HG02759 (cell line): Measurements from ENCODE around the gene DIS3L2.

Experiments
- ATAC-seq: cut with Tn5 transposase; IDR thresholded peaks from one replicate; pipeline ENCODE4 v1.9.1; 2021; ENCODE audit warnings: mild to moderate bottlenecking, moderate library complexity; ENCODE audit not compliant: unreplicated experiment

Gene DIS3L2

DNA sequence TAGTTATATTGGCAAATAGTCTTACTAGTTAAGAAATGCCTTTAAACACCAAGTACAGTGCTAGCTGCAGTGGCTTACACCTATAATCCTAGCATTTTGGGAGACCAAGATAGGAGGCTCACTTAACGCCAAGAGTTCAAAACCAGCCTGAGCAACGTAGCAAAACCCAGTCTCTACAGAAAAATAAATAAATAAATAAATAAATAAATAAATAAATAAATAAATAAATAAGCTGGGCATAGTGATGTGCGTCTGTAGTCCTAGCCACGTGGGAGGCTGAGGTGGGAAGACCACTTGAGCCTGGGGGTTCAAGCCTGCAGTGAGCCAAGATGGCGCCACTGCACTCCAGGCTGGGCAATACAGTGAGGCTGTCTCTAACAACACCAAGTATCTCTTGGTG is 258.4 kb downstream of the DIS3L2 start:
- ATAC-seq = no peak

DNA sequence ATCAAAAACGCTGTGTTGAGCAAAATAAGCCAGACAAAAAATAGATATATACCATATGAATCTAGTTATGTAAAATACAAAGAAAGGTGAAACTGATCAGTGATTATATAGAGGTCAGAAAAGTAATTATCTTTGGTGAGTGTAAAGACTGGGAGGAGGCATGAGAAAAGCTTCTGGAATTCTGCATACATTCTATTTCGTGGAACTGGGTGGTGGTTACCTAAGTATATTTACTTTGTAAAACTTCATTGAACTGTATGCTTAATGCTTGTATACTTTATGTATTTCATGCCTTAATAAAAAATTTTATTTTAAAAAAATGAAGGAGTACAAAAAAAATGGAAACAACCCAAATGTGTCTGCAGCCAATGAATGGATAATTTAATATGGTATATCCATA is 263.9 kb downstream of the DIS3L2 start:
- ATAC-seq = no peak

DNA sequence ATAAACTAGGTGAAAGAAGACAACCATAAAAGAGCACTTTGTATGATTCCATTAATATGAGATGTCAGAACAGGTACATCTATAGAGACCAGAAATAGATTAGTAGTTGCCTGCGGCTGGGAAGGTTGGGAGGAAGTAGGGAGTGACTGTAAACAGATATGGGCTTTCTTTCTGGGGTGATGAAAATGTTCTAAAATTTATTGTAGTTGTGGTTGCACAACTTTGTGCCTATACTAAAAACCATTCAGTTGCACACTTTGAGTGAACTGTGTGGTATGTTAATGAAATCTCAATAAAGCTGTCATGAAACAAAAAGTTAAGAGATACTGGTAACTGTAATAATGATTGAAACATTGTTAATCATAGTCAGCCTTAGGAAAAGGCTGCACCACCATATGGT is 264.4 kb downstream of the DIS3L2 start:
- no peak for ATAC-seq

DNA sequence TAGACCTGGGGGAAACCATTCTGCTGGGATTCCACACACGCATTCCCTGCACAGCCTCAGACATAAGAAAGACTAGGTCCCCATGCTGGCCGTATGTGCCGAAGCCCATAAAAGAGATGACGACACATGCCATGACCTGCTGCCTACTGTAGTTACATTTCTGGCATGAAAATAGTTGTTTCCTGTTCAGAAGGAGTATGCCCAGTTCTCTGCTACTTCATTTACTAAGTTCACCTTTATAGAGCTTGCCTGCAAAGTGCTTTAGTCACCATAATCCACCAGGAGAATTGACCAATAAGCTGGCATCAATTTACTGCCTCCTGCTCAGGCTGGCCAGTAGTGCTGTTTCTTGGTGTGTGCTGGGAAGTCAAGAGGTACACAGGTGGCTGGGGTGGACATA is 266.8 kb downstream of the DIS3L2 start:
- no peak for ATAC-seq

DNA sequence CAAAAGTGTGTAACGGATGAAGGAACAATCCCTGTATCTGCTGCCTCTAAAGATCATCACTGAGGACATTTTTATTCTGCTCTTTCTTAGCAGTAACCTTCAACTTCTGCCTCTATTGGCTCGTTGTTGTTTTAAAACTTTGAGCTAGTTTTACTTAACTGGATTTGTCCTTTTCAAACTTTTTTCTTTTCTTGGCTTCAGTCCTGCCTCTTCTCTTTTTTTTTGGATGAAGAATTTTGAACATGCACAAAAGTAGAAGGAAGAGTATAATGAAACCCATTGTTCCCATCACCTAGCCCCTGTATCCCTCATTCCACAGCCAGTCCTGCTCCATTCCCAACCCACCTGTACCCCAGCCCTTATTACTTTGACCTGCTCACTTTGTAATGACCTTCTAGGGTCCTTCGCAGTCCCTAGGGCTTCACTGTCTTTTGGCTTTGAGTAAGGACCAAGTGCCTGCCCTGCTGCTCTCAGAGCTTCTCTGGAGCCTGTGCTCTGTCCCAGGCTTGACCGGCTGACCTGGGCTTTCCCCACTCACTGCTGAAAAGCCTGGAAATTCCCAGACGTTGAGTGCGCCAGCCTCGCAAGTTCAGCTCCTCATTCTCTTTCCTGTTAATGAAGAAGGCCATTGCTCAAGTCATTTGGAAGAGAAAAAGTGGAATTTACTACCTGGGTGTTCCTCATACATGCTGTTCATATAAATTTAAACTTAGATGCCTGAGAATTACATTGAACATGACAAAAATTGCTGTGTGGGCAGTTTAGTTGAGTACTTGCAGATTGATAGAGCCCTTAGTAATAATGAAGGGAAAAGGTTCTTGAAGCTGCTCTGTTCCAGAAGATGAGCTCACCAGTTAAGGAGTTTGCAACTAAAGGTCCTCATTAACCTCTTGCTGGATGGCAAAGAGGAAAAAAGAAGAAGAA is 267.7 kb downstream of the DIS3L2 start:
- ATAC-seq = no peak

DNA sequence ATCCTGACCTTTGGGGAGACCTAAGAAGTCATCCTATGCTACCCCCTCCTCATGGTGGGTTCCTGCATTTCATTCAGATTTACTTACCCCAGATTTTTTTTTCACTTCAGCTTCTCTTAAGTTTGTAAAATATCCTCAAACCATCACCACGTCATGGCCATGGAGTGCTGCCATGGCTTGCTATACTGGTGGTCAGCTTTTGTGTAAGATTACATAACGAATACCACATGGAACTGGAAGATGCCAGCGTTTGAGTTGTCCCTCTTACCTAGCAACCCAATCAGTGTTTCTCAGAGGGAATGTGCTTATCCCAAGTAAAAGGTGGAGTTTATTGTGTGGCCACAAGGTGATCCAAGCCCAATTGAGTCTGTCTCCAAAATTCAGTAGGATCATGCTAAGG is 268.4 kb downstream of the DIS3L2 start:
- ATAC-seq = no peak

DNA sequence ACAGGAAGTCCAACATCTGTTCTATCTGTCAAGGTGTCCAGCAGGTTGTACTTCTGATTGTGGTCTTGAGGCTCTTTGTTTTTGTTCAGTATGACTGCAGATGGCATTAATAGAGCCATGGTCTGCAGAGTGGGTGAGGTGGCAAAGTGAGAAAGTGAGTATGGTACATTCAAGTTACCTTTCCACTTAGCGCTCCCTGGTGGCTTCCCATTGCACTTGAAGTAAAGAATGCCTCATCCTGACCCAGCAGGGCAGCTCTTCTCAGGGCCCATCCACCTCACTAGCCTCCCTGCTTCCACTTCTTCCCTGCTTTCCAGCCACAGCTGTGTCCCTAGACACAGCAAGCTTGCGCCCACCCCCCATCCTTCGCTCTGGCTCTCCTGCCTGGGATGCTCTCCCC is 269.0 kb downstream of the DIS3L2 start:
- no peak for ATAC-seq

DNA sequence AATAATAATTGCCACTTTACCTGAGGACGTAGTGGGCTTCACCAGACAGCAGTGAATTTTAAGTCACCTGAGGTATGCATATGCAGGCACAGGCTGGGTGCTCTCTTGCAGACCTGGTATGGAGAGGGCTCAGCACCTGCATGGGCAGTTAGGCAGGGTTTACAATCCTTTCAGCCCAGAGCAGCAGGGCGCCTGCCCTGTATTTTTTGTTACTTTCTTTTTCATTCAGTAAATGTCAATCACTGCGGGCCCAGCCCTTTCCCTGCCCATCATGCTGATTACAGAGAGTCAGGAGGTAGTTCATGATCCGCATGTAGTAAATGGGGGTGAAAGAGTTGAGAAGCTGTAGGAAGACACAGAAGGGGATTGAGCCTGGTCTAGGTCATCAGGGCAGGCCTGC is 270.0 kb downstream of the DIS3L2 start:
- ATAC-seq = no peak

DNA sequence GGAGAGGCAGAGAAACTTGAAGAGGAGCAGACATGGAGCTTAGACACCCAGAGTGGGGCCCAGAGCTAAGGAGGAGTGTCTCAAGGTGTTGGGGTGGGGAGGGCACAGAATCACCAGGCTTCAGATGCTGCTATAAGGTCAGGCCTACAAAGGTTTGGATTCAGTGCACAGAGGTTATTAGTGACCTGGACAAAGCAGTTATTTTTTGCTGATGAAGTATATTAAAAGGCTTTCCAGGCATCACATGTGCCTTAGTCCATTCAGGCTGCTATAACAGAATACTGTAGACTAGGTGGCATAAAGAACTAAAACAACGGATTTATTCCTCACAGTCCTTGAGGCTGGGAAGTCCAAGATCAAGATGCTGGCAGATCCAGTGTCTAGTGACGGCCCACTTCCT is 271.4 kb downstream of the DIS3L2 start:
- ATAC-seq = no peak

DNA sequence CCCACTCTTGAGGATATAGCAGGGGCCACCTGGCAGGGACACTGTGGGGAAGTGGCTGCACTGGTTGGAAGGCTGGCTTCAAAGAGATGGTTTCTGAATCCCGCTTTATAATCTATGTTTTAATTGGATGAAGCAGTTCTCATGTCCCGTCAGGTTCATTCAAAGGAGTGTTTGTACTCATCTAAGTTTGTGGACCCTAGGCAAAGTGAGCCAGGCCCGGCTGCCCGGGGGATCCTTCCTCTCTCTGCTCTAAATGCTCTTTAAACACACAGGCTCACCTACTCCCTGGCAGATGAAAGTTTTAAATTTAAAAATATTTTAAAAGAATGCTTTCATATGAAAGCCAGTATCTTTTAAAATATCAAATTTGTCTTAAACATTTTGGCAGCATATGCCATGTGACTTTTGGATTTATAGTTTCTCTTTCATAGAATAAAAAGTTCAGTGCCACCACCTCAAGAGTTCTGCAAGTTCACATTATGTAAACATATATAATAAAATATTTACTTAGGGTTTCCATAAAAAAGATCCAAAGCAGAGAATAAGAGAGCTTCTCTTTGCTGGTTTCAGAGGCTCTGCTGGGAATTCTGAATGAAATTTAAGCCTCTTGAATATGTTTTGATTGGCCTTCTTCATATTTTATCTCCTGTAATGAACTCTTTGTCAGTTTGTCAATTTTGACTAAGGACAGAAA is 273.6 kb downstream of the DIS3L2 start:
- ATAC-seq = no peak

DNA sequence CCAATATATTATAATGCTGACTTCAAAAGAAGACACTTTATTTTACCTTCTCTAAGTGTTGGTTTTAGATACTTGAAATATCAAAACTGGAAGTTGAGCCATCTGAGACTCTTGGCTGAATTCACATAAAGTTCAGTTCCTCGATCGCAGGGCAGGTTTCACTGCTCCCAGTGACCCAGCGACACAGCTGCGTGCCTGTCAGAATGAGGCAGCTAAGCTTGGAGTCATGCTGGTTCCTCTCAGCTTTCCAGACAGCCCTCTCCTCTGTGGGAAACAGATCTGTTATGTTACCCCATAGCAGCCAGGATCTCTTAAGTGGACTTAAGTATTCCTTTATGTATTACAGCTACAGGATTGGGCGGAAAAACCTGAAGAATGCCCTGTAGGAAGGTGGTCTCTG is 274.2 kb downstream of the DIS3L2 start:
- no peak for ATAC-seq

DNA sequence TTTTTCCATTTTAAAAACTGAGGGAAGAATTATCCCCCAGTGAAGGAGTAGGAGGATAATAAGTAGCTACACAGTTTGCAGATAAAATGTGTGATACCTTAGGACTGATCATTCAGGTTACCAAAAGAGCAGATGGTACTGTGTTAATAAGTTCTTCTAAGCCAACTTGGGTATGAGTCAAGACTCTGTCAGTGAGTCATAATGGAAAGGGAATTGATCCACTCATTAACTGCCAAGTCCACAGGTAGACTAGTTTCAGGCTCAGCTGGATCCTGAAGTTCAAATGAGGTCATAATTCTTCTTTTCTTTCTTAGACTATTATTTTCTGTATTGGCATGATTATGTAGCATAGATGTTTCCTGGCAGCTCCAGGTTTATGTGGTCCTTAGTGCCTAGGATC is 274.7 kb downstream of the DIS3L2 start:
- peak; percentile 79 for ATAC-seq

DNA sequence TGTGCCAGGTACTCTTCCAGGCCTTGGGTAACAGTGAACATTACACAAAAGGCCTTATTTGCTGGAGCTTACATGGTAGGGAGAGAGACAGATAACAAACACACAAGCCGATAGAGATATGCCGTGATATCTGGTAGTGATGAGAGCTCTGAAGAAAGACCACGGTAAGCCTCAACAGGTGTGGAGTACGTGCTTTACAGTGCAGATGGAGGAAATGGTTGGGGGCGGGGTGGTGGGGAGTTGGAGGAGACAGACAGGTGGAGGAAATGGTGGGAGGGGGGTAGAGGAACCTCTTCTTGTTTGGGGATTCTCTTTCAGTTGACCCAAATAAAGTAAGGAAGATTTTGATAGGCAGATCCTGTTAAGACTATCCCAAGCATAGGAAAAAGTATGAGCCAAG is 276.0 kb downstream of the DIS3L2 start:
- ATAC-seq = no peak

DNA sequence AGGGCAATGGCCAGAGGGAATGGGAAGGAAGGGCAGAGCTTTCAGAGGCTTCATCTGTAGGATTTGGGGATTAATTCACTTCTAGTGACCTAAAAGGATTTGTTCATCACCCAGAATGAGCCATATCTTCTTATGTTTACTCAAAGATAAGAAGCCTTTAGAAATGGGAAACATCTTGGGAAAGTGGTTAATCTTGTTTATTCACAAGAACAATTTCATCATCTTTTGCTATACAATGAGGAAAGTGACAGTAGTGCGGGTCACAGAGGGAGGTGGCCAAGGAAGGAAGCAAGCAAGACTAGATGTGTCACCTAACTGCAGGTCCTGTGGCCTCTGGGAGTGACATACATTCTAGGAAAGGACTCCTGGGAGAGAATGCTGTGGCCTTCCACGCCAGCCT is 276.6 kb downstream of the DIS3L2 start:
- no peak for ATAC-seq

DNA sequence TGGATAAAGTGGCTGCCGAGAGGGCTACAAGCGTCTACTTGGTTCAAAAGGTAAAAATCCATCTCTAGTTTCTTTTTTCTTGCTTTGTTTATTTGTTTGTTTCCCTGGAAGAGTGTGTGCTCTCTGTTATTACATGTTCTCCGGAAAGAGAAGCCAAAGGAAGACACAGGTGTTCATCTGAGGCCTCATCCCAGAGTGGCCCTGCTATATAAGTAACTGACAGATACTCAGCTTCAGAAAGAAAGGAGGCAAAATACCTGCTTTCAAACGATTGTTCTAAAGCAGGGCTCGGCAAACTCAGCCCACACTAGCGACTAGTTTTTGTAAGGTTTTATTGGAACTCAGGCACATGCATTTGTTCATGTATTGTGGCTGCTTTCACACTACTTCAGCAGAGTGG is 277.1 kb downstream of the DIS3L2 start:
- no peak for ATAC-seq

DNA sequence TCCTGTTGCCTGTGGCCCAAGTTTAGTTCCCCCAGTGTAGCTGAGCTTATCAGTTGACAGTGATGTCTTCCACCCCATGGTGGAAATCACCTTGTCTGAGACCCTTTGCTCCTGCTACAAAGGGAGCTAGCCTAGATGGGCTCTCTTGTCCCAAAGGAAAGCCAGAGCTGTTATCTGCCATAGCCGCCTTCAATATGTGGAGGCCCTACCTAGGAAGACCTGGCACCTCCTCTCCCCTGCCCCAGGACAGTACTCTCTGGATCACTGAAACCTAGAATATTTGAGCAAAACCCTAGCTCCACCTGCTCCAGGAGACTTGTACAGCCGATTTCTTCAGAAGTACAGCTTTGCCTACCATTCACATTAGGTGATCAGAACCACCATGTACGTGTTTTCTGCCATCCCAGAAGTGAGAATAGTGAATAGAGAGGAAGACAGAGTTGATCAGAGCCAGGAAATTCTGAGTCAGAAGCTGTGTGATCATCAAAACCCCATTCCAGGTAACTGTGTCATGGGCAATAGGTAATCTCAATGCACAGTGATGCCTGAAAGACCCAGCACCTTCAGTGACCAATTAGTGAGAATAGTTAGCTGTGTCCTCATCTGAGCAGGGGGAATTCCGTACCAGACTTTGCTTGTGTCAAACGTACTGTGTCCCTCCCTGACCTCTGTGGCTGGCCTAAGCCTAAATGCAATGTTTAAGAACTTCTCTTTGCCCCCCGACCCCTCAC is 278.6 kb downstream of the DIS3L2 start:
- ATAC-seq = no peak

DNA sequence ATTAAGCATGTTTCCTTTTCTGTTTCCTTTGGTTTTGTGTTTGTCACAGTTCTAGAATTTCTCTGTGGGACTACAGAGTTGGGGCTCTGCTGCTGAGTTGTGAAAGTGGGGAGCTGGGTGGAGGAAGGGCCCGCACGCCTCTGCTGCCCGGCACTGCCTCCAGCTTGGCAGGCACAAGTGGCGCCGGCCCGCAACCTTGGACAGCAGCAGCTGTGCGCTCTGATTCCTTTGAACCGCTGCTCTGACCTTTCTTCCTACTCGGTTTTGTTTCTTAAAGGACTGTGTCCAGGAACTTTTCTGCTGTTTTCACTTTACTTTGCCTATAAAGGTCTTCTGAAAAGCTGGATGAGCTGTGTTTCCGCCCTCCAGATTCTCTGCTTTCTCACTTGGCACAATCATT is 279.4 kb downstream of the DIS3L2 start:
- ATAC-seq = no peak

DNA sequence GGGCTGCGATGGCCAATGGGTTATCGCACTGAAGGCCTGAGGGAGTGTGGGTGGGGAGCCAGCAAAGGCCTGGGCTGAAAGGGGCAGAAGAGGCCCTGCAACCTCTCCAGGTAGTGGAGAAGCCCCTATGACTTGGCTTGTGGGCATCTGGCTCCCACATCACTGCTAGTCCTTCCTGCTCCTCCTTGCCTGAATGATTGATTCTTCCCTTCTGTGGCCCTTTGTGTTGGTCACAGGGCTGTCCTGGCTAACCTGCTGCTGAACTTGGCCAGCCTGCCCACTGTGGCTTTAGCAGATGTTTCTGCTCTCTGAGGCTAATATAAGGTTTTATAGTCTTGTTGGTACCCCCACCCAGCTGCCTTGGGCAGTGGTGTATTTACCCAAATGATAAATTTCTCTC is 280.8 kb downstream of the DIS3L2 start:
- no peak for ATAC-seq

DNA sequence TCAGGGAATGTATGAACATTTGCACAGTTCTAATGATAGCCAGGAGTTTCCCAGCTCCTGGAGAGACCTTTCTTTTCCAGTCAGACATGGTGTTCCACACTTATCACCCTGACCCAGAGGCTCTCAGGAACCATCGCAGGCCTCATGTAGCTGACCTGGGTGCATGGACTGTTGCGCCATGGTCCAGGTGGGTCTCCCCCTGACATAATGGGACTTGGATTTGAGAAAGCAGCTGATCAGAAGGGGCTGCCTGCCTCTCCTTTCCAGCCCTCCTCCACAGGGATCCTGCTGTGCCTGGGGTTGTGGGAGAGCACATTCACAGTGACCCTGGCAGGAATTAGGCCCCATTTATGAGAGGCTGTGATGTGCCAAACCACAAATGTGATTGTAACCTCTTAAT is 283.6 kb downstream of the DIS3L2 start:
- no peak for ATAC-seq

DNA sequence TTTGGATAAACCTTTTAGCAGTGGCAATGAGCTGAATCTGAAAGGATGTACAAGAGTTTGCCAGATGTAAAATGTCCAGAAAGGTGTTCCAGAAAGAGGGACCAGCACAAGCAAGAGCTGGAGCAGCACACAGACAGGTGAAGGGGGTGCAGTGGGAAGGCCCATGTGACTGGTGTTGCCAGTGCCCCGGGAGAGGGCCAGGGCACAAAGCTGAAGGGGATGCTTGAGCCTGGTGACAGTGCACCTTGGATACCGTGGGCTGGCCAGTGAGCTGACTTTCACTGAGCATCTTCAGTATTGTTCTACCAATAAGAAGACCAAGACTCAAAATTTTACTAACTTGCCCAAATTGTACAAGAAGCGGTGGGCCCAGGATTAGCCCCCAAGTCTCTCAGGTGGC is 284.7 kb downstream of the DIS3L2 start:
- ATAC-seq = no peak

DNA sequence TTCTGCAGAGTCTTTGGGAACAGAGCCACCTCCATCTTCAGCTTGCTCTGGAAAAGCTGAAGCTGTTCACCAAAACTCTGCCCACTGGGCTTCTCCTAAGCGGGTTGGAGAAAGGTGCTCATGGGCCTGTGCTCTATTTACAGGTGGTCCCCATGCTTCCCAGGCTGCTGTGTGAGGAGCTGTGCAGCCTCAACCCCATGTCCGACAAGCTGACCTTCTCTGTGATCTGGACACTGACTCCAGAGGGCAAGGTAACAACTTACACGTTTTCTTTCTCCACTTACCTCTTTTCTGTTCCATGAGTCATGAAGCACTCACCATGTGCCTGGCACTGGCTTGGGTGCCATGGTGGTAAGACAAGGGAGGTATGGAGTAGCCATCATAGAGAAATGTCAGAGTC is 287.6 kb downstream of the DIS3L2 start:
- ATAC-seq = no peak
